ENCODE data around the gene PTPRT. TPM values are rescaled to one million over a fixed set of nuclear protein-coding genes. Genes with fewer than 3 reads are reported as not detected.

PTPRT gene
- total RNA-seq, 1 donor from 2014 or later, result not detected

GRCh38 chr20:43022568-43022967 is 167.1 kb downstream of the PTPRT start:
- no peaks in the 10 kb centered on the region for H3K36me3 Mint-ChIP-seq (ENCODE audit: low read depth)
- no peak overlapping the region for H3K4me3 Mint-ChIP-seq (ENCODE audit: unreplicated experiment)
- no peaks in the 10 kb centered on the region for H3K27me3 Mint-ChIP-seq (ENCODE audit: low read depth)
- H3K4me1 Mint-ChIP-seq (ENCODE audit: low read depth), result no peaks in the 10 kb centered on the region
- H3K27ac Mint-ChIP-seq (ENCODE audit: unreplicated experiment), result no peak overlapping the region
- H3K9me3 Mint-ChIP-seq (ENCODE audit: low read depth), result peaks cover 14% of the 10 kb centered on the region
- TF ChIP-seq, protein P1, sequence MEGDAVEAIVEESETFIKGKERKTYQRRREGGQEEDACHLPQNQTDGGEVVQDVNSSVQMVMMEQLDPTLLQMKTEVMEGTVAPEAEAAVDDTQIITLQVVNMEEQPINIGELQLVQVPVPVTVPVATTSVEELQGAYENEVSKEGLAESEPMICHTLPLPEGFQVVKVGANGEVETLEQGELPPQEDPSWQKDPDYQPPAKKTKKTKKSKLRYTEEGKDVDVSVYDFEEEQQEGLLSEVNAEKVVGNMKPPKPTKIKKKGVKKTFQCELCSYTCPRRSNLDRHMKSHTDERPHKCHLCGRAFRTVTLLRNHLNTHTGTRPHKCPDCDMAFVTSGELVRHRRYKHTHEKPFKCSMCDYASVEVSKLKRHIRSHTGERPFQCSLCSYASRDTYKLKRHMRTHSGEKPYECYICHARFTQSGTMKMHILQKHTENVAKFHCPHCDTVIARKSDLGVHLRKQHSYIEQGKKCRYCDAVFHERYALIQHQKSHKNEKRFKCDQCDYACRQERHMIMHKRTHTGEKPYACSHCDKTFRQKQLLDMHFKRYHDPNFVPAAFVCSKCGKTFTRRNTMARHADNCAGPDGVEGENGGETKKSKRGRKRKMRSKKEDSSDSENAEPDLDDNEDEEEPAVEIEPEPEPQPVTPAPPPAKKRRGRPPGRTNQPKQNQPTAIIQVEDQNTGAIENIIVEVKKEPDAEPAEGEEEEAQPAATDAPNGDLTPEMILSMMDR (IDR thresholded peaks at IDR 0.05), result no peak
- no peak for DNase-seq (ENCODE audit: low spot score)

GRCh38 chr20:43022081-43022480 is 167.6 kb downstream of the PTPRT start:
- Mint-ChIP-seq H3K9me3 (ENCODE audit: low read depth) (peaks cover 14% of the 10 kb centered on the region), H3K4me3 (ENCODE audit: unreplicated experiment) (no peak overlapping the region), H3K27me3 (ENCODE audit: low read depth) (no peaks in the 10 kb centered on the region), H3K27ac (ENCODE audit: unreplicated experiment) (no peak overlapping the region), H3K4me1 (ENCODE audit: low read depth) (no peaks in the 10 kb centered on the region), H3K36me3 (ENCODE audit: low read depth) (no peaks in the 10 kb centered on the region)
- DNase-seq (ENCODE audit: low spot score), result no peak
- TF ChIP-seq, protein P1 (IDR thresholded peaks at IDR 0.05), result no peak

- Mint-ChIP-seq H3K9me3 (ENCODE audit: low read depth) (no peaks in the 10 kb centered on the region), H3K4me1 (ENCODE audit: low read depth) (no peaks in the 10 kb centered on the region), H3K36me3 (ENCODE audit: low read depth) (no peaks in the 10 kb centered on the region), H3K27me3 (ENCODE audit: low read depth) (no peaks in the 10 kb centered on the region), H3K27ac (ENCODE audit: unreplicated experiment) (no peak overlapping the region), H3K4me3 (ENCODE audit: unreplicated experiment) (no peak overlapping the region)
- DNase-seq (ENCODE audit: low spot score), result no peak
- TF ChIP-seq, protein P1 (IDR thresholded peaks at IDR 0.05), result no peak
Measured at GRCh38 chr20:43017241-43018030, 172.3 kb downstream of the PTPRT start.

DNA sequence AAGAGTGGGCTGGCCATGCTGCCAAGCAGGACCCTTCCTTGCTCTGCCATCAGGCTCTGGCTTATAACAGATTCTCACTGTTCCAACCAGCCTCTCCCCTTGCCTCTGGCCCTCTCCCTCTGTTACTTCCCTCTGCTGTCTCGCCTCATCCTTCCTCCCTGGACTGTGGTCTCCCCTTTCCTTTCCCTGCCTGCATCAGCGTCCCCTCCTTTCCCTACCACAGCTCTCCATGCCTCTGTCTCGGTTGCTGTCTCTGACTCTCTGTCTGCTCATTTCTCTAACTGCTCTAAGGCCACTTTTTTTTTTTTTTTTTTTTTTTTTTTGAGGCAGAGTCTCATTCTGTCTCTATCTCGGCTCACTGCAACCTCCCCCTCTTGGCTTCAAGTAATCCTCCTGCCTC is 173.4 kb downstream of the PTPRT start:
- H3K4me1 Mint-ChIP-seq (ENCODE audit: low read depth), result no peaks in the 10 kb centered on the region
- H3K27me3 Mint-ChIP-seq (ENCODE audit: low read depth), result no peaks in the 10 kb centered on the region
- peaks cover 5% of the 10 kb centered on the region for H3K9me3 Mint-ChIP-seq (ENCODE audit: low read depth)
- TF ChIP-seq, protein P1 (IDR thresholded peaks at IDR 0.05), result no peak
- no peak overlapping the region for H3K4me3 Mint-ChIP-seq (ENCODE audit: unreplicated experiment)
- H3K36me3 Mint-ChIP-seq (ENCODE audit: low read depth), result no peaks in the 10 kb centered on the region
- no peak overlapping the region for H3K27ac Mint-ChIP-seq (ENCODE audit: unreplicated experiment)
- no peak for DNase-seq (ENCODE audit: low spot score)

- no peak for DNase-seq (ENCODE audit: low spot score)
- Mint-ChIP-seq H3K27me3 (ENCODE audit: low read depth) (no peaks in the 10 kb centered on the region), H3K9me3 (ENCODE audit: low read depth) (peaks cover 7% of the 10 kb centered on the region), H3K27ac (ENCODE audit: unreplicated experiment) (no peak overlapping the region), H3K4me3 (ENCODE audit: unreplicated experiment) (no peak overlapping the region), H3K4me1 (ENCODE audit: low read depth) (no peaks in the 10 kb centered on the region), H3K36me3 (ENCODE audit: low read depth) (no peaks in the 10 kb centered on the region)
- TF ChIP-seq, protein P1 (IDR thresholded peaks at IDR 0.05), result no peak
Measured at GRCh38 chr20:43015566-43015965, 174.1 kb downstream of the PTPRT start.

All from chondrocyte (in vitro differentiated cells).